T-helper 22 cell (primary cell): ENCODE data around the gene PIK3R3.

Source experiments
- DNase-seq: peaks from one replicate; pipeline ENCODE4 v3.0.0-alpha.2; 2020; ENCODE audit warnings: low read depth

PIK3R3 gene

GRCh38 chr1:46132529-46133180 is at the start of gene PIK3R3:
TSS of gene PIK3R3 (minus strand) at chr1:46132629. CDS start at chr1:46131952, 677 bp downstream.
- DNase-seq = peak; percentile 84

- DNase-seq = no peak
Observed at GRCh38 chr1:46181343-46182260, 49.2 kb upstream of the PIK3R3 start.

DNA sequence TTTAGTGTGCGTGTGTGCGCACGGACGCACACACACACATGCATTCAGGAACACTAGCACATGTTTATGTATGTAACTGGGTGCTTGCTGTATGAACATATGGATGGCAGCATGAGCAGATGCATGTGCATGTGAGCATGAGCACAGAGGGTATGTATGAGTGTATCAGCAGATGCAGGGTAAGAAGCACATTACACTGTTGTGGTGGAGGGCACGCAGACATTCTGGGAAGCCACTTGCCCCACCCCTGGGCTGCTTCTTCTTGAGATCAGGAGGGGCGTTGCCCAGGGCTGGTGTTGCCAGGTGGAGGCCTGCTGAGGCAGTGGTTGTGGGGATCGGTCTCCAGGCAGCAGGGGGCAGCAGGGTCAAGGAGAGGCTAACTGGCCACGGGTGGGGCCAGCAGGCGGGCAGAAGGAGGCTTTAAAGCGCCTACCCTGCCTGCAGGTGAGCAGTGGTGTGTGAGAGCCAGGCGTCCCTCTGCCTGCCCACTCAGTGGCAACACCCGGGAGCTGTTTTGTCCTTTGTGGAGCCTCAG is 47.7 kb upstream of the PIK3R3 start:
- no peak for DNase-seq

DNA sequence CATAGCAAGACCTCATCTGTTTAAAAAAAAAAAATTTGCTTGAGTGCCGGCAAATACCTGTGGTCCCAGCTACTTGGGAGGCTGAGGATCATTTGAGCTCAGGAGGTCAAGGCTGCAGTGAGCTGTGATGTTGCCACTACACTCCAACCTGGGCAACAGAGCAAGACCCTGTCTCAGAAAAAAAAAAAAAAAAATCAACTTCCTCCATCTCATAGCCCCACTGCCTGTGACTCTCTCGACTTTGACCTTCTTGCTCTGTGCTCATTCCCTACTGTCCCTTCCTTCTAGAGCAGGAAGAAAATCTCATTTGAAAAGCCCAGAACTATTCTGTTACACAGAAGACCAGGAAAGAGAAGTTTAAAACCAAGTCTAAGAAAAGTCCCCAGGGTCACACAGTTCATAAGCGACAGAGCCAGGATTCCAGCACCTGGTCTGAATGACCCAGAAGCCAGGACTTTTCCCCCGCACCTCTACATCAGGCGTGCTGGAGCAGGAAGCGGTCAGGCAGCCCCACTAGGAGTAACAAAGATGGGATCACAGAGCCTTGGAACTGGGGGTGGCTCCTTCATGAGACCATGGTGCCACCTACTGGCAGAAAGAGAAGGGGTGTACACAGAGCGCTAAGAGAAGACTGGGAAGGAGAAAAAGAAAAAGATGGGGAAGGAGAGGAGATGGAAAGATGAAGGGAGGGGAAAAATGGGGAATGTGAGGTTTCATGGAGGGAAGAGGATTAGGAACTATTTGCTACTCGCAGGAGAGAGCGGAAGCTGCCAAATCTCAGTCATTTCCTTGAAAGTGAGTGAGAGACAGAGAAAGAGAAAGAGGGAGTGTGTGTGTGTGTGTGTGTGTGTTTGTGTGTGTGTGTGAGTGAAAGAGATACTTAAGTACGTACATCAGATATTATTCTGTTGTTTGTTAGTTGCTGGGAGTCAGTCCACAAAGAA is 47.0 kb upstream of the PIK3R3 start:
- peak; percentile 34 for DNase-seq

DNA sequence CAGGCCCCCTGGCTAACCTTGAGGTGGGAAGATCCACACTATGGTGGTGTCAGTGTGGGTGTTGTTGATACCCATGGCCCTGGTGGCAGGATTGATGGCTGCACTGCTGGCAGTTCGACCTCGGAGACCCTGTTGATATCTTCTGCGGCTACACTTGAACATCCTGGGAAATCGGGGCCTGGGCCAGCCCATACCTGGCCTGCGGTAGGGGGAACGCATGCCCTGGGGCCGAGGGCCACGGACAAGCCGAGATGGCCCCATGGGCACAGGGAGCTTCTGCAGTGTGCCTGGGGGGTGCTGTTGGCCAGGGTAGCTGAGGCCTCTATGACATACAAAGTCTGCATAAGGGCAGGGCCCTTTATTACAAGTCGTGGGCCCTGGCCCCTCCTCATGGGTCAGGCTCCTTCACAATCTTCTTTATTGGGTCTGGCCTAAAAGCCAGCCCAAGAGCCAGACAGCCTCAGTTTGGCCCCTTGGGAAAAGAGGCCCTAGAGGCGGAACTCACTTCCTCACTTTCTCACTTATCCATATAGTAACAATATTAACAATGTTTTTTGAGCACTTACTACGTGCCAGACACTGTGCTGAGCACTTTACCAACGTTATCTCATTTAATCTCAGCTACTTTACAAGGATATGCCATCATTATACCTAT is 43.9 kb upstream of the PIK3R3 start, which contains the start of gene P3R3URF:
Gene P3R3URF, minus strand, starts transcription at position 278 of the 655 bp plus-strand sequence. Its CDS starts 17 bp downstream, at position 261.
- DNase-seq = no peak

- no peak for DNase-seq
Observed at GRCh38 chr1:46175243-46175642, 42.8 kb upstream of the PIK3R3 start.

- no peak for DNase-seq
Observed at GRCh38 chr1:46174448-46175231, 42.2 kb upstream of the PIK3R3 start, which contains the start of gene TSPAN1. TSS of gene TSPAN1 (plus strand) at chr1:46175087. CDS start at chr1:46181108, 6,021 bp downstream.

DNA sequence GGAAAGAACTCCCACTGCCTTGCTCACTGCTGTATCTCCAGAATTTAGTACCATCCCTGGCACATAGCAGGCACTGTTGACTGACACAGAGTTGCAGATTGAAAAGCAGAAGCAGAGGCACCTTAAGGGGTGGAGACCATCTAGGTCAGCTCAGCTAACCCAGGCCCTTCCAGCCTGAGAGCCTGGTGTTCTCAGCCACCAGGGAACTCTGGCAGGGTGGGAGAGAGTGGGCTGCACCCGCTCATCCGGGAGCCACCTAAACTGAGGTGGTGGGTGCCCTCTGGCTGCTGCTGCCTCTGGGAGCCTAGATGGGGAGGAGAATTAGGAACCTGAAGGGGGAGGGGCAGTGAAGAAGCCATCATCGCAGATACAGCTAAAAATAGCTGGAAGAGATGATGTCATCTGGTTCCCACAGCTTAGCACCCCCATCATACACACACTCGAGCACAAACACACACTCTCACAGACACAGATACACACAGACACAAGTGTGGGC is 41.0 kb upstream of the PIK3R3 start:
- no peak for DNase-seq

- DNase-seq = no peak
Observed at GRCh38 chr1:46172321-46172720, 39.9 kb upstream of the PIK3R3 start.

DNA sequence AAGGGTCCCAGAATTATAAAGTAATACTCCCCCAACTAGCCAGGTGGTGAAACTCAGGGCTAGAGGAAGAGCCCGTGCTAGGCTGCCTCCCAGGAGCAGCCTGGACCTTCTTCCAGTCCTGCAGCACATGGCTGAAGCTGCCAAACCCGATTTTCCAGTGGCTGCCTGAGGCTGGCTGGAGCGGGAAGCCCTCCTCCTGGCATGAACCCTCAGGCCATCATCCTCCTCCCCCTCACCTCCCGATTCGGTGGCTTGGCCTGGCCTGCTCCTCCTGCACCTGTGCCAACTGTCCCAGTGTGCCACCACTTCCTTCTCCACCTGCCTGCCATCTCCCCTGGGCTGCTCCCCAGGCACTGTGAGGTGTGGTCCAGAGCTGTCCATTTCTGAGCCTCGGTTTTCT is 39.4 kb upstream of the PIK3R3 start:
- no peak for DNase-seq

GRCh38 chr1:46171351-46171750 is 38.9 kb upstream of the PIK3R3 start:
- DNase-seq = no peak

- no peak for DNase-seq
Observed at GRCh38 chr1:46169811-46170454, 37.5 kb upstream of the PIK3R3 start.

- DNase-seq = no peak
Observed at GRCh38 chr1:46168477-46168876, 36.0 kb upstream of the PIK3R3 start.

DNA sequence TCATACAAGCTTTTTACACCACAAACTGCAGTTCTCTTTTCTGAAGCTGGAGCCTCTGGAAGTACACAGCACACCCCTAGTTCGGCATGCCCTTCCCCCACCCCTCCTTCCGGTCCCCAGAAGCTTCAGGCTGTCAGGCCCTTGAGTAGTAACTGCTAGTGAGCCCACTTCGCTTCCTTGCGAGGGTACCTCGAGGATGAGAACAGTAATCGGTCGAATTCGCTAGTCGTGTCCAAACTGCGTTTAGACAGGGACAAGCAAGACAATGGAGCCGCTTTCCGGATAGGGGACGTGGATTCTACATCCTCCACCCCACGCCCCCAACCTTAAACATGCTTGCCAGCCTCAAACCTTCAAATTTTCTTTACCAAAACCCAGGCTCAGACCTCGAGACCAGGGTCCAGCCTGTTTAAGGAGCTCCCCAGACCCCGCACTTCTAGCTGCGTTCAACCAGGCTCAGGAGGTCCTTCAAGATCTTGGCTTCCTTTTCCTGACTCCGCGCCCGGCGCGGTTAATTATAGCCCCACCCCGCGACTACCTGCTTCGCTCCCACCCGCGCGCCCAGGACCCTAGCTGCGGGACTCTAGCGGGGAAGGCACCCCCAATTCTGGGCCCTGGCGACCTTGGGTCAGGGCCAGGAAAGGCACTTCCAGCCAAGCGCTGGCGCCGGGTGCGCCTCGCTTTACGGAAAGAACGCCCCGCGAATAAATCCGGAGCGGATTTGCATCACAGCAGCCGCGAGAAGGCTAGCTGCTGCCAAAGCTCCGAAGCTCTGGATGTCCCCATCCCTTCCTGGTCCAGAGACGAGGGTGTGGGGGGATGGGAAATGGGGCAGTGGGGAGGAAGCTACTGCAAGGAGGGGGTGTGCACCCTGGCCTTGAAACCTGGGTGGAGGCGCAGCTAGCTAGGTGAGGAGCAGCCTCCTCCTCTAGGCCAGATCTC is 34.4 kb upstream of the PIK3R3 start:
- no peak for DNase-seq

- DNase-seq = no peak
Observed at GRCh38 chr1:46160212-46160611, 27.8 kb upstream of the PIK3R3 start.

GRCh38 chr1:46159516-46159915 is 27.1 kb upstream of the PIK3R3 start:
- no peak for DNase-seq

- no peak for DNase-seq
Observed at GRCh38 chr1:46158312-46159281, 26.2 kb upstream of the PIK3R3 start.
